Activated CD4-positive, alpha-beta T cell treated with anti-CD3 and anti-CD28 coated beads, Interleukin-2, Interleukin-6, amounts not matched to agents 100 ng/mL and 50 ng/mL, durations not matched to agents 16 hours and 8 hours (primary cell): ENCODE measurements around the gene MYL6.
"Not testable (repeated sequence)": the region's sequence is repeated elsewhere in the genome, so short reads cannot be mapped to it uniquely, and the experiment has no call there.

Source experiments
- DNase-seq: peaks from one replicate; pipeline ENCODE4 v3.0.0-alpha.2; 2020

MYL6 gene

GRCh38 chr12:56129942-56130495 lies 28.1 kb upstream of the MYL6 start:
- DNase-seq: no peak

- no peak for DNase-seq
Observed at GRCh38 chr12:56130876-56131275, 27.3 kb upstream of the MYL6 start.

DNA sequence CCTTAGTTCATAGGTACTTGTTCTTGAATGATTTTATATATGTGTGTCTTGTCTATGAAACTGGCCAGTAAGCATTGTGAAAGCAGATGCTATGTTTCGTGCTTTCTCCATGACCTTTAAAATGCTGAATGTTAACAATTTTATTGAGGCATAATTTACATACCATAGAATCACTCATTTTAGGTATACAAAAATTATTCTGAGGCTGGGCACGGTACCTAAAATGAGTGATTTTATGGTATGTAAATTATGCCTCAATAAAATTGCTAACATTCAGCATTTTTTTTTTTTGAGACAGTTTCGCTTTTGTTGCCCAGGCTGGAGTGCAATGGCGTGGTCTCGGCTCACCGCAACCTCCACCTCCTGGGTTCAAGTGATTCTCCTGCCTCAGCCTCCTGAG lies 23.3 kb upstream of the MYL6 start:
- no peak for DNase-seq

DNA sequence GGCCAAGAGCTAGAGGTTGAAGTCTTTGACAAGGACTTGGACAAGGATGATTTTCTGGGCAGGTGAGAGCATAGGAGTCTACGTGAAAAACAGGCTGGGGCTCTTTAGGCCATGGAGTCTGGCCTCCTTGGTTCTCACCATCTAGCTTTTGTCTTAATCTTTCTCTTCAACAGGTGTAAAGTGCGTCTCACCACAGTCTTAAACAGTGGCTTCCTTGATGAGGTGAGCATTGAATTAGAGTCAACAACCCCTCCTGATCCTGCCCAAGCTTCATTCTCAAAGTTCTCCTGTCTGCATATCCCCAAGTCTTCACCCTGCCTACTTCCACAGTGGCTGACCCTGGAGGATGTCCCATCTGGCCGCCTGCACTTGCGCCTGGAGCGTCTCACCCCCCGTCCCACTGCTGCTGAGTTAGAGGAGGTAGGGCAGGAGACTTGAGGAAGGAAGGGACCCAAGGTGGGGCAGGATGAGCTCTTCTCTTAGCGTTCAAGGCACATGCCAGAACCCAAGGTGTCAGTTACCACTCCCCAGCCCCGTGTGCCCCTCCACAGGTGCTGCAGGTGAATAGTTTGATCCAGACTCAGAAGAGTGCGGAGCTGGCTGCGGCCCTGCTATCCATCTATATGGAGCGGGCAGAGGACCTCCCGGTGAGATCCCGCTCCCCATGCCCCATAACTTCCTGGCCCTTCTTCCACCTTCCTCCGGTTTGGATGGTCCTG lies 20.1 kb upstream of the MYL6 start:
- DNase-seq: no peak

GRCh38 chr12:56141946-56142784 lies 16.0 kb upstream of the MYL6 start:
- no peak for DNase-seq

- DNase-seq: no peak
Observed at GRCh38 chr12:56143217-56143616, 14.9 kb upstream of the MYL6 start.

- DNase-seq: no peak
Observed at GRCh38 chr12:56143870-56144269, 14.3 kb upstream of the MYL6 start.

GRCh38 chr12:56145217-56145616 lies 12.9 kb upstream of the MYL6 start:
- no peak for DNase-seq

DNA sequence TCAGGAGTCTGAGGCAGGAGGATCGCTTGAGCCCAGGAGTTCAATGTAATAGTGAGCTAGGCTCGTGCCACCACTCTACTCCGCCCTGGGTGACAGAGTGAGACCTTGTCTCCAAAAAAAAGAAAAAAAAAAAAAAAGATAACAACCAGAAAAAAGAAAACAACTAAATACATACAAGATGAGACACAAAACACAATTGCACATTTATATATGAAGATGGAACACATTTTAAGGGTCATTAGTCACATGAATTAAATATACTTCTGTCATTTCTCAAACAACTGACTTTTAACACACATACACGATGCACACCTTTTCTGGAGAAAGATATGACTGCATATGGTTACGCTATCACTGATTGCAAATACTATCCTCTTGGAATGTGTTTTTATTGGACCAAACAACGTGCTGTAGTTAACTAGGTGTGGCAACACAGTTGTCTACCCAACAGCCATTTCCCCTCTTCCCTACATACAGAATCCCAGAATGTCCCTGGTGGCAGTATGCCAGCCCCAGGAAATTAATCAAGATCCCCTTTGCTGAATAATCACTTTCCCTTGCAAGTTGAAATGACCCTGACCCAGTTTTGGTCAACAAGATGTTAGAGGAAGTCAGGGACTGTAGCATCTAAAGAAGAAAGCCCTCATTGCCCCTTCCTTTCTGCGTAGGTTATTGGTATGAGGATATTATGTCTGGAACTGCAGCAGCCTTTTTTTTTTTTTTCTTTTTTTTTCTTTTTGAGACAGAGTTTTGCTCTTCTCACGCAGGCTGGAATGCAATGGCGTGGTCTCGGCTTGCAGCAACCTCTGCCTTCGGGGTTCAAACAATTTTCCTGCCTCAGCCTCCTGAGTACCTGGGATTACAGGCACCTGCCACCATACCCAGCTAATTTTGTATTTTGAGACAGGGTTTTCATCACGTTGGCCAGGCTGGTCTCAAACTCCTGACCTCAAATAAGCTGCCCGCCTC lies 11.4 kb upstream of the MYL6 start:
- DNase-seq: no peak

- no peak for DNase-seq
Observed at GRCh38 chr12:56150563-56150962, 7.6 kb upstream of the MYL6 start.

DNA sequence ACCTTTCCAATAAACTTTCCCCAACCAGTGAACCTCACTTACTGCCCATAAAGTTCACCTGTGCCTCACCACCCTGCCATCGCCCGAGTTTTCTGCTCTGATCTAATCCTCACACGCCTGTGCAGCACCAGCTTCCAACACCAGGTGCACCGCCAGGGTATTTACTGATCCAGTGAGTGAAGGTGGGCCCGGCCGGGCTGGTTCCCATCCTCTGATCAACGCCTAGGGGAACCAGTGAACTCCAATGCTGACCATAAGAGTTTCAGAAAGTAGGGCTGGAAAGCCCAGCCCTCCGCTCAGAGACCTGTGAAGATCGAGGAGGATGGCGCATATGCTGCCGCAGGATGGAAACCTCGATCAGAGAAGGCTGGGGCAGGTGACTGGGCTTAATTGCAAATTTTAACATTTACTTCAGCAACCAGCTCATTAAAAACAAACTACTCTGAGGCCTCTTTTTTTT lies 6.5 kb upstream of the MYL6 start:
- peak; percentile 79 for DNase-seq

GRCh38 chr12:56152132-56152755 lies 5.9 kb upstream of the MYL6 start, which contains the start of gene MYL6B:
MYL6B (plus strand) TSS chr12:56152587; CDS start chr12:56153919, 1,332 bp downstream.
- DNase-seq: peak; percentile 96

- DNase-seq: no peak
Observed at GRCh38 chr12:56152756-56153677, 5.1 kb upstream of the MYL6 start.

DNA sequence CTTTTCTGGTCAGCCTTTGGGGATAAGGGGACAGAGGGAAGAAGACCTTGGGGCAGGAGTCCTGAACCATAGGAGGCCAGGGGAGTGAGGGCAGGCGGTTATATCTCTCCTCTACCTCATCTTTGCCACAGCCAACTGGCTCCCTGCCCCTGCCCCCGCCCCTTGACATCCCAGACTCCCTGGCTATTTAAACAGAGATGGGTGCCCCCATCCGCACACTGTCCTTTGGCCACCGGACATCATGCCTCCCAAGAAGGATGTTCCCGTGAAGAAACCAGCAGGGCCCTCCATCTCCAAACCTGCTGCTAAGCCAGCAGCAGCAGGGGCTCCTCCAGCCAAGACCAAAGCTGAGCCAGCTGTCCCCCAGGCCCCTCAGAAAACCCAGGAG lies 4.5 kb upstream of the MYL6 start:
- DNase-seq: no peak

GRCh38 chr12:56154246-56154771 lies 3.9 kb upstream of the MYL6 start:
- no peak for DNase-seq

DNA sequence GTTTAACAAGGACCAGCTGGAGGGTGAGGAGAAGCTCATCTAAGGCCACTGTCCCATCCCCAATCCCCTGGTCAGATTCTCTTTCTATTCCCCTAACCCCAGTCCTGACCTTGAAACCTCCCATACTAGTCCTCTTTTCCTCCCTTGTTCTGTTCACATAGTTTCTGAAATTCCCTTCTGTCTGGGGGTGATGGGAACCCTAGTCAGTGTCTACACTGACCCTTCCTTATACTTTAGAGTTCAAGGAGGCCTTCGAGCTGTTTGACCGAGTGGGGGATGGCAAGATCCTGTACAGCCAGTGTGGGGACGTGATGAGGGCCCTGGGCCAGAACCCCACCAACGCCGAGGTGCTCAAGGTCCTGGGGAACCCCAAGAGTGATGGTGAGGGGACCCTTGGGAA lies 3.3 kb upstream of the MYL6 start:
- DNase-seq: no peak

DNA sequence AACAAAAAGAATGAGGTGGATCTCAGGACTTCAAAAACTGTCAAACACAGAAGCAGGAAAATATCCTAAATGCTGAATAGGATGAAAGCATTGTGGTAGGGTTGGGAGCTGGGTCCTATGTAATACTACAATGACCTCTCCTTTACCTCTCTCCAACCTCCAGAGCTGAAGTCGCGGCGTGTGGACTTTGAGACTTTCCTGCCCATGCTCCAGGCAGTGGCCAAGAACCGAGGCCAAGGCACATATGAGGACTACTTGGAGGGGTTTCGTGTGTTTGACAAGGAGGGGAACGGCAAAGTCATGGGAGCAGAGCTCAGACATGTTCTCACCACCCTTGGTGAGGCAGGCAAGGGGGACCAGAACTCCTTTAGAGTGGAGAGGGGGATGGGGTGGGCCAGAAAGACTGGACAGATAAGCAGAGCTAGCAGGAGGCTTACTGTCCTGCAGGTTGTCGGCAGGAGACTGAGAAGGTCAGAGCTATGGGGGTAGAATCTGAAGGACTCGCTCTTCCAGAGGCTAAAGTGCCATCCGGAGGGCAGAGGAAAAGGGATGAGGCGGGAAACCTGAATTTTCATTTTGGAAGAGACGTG lies 2.8 kb upstream of the MYL6 start:
- DNase-seq: no peak

DNA sequence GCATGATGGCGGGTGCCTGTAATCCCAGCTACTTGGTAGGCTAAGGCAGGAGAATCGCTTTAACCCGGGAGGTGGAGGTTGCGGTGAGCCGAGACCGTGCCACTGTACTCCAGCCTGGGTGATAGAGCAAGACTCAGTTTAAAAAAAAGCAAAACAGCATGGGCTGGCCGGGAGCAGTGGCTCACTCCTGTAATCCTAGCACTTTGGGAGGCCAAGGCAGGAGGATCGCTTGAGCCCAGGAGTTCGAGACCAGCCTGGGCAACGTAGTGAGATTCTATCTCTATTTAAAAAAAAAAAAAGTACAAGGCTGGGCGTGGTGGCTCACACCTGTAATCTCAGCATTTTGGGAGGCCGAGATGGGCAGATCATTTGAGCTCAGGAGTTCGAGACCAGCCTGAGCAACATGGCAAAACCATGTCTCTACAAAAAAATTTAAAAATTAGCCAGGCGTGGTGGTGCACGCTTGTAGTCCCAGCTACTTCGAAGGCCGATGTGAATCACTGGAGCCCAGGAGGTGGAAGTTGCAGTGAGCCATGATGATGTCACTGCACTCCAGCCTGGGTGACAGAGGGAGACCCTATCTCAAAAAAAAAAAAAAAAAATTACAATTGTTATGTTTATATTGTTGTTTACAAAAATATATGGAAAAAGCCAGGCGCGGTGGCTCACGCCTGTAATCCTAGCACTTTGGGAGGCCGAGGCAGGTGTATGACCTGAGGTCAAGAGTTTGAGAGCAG lies 1.5 kb upstream of the MYL6 start:
- DNase-seq: not testable (repeated sequence)

- peak; percentile 65 for DNase-seq
Observed at GRCh38 chr12:56157201-56158028, 744 bp upstream of the MYL6 start.
